HepG2 (cell line): ENCODE results near the gene RBPJ. TPM values are rescaled to one million over a fixed set of nuclear protein-coding genes. Genes with fewer than 3 reads are reported as not detected.

Experiments
- ATAC-seq: fragments of 200-7000 bp; cut with Tn5 transposase; 3 replicates; pipeline ENCODE4 v1.9.1; 2020; ENCODE audit warnings: mild to moderate bottlenecking, moderate library complexity
- BruUV-seq: library from RNA; stranded (reverse); fragments of 400-500 nt; replicated peaks from 2 replicates; lab custom pipeline; 2021; lab: Mats Ljungman, UMichigan
- CTCF ChIA-PET: fragments of 300-600 bp; formaldehyde crosslinking; extraction: SDS; loops from one replicate; lab custom pipeline; 2021; ENCODE audit warnings: low total read pairs, inconsistent platforms, low intra/inter-chr PET ratio; lab: Yijun Ruan, JAX
- POLR2A ChIA-PET: fragments of 350-600 bp; sonication (Branson Sonifier 250); formaldehyde crosslinking; loops from one replicate; lab custom pipeline; 2020; ENCODE audit warnings: antibody characterized with exemption, inconsistent platforms; lab: Yijun Ruan, JAX
- DNase-seq: peaks from one replicate; pipeline ENCODE4 v3.0.0-alpha.2; 2015; ENCODE audit warnings: low spot score
- FAIRE-seq: peaks from 3 replicates; lab custom pipeline; 2011; peaks lifted over from hg19 to GRCh38; lab: Jason Lieb, UNC
- H2AFZ ChIP-seq: one replicate; pipeline ENCODE4 v1.6.1; 2011; ENCODE audit warnings: low read length, inconsistent platforms
- H3K27ac ChIP-seq: fragments of 300-600 bp; 3 replicates; pipeline ENCODE4 v1.8.0; 2011; ENCODE audit warnings: mixed run types, mild to moderate bottlenecking, mixed read lengths, low read length, inconsistent platforms; ENCODE audit not compliant: insufficient read depth; ENCODE audit errors: extremely low read length
- H3K27me3 ChIP-seq, 2 experiments: fragments of 200-600 bp in 1 of 2; 2 replicates in 1 of 2; 3 replicates in 1 of 2; pipeline versions ENCODE4 v1.6.0 to v1.8.0; 2011; ENCODE audit warnings: low read length in 2 of 2, mild to moderate bottlenecking in 2 of 2, moderate library complexity in 2 of 2, inconsistent platforms in 1 of 2; ENCODE audit not compliant: insufficient read depth in 2 of 2, control insufficient read depth in 1 of 2
- H3K36me3 ChIP-seq, 2 experiments: fragments of 200-600 bp in 1 of 2; replicated peaks in 1 of 2; 2 replicates in 1 of 2; 3 replicates in 1 of 2; pipeline versions ENCODE4 v1.5.1 to v1.8.0; 2011; ENCODE audit warnings: low read length in 2 of 2, inconsistent platforms in 1 of 2; ENCODE audit not compliant: insufficient read depth in 2 of 2, control insufficient read depth in 1 of 2
- H3K4me1 ChIP-seq: 2 replicates; pipeline ENCODE4 v1.5.1; 2012; ENCODE audit warnings: low read length, inconsistent platforms; ENCODE audit not compliant: insufficient read depth
- H3K4me2 ChIP-seq: 2 replicates; pipeline ENCODE4 v1.6.0; 2011; ENCODE audit warnings: low read depth, low read length, inconsistent platforms
- H3K4me3 ChIP-seq, 3 experiments: fragments of 200-600 bp in 1 of 3; sonication (generic), shearing (Covaris generic) in 1 of 3; replicated peaks in 1 of 3; 2 replicates each; pipeline ENCODE4 v1.5.1; 2011 to 2016; ENCODE audit warnings: low read length in 3 of 3, inconsistent platforms in 2 of 3, low read depth in 2 of 3, mild to moderate bottlenecking in 2 of 3, control low read depth in 1 of 3, mixed read lengths in 1 of 3; ENCODE audit not compliant: insufficient read depth in 1 of 3
- H3K79me2 ChIP-seq: one replicate; pipeline ENCODE4 v1.6.1; 2011; ENCODE audit warnings: low read length, inconsistent platforms; ENCODE audit not compliant: insufficient read depth
- H3K9ac ChIP-seq: 2 replicates; pipeline ENCODE4 v1.6.0; 2011; ENCODE audit warnings: mild to moderate bottlenecking, low read depth, low read length, inconsistent platforms; ENCODE audit not compliant: insufficient read depth
- H3K9me3 ChIP-seq: 2 replicates; pipeline ENCODE4 v1.5.1; 2012; ENCODE audit warnings: mild to moderate bottlenecking, low read length
- H4K20me1 ChIP-seq: 2 replicates; pipeline ENCODE4 v1.6.0; 2011; ENCODE audit warnings: inconsistent platforms, mild to moderate bottlenecking, low read length, moderate library complexity; ENCODE audit not compliant: insufficient read depth
- GABPB1 ChIP-seq: IDR thresholded peaks from 2 replicates; pipeline ENCODE4 v1.6.1; 2016; ENCODE audit warnings: mild to moderate bottlenecking, missing genetic modification reagents, moderate library complexity, missing compliant biosample characterization
- KAT2B ChIP-seq: fragments of 150-350 bp; IDR thresholded peaks from 2 replicates; pipeline ENCODE4 v1.6.1; 2014; ENCODE audit warnings: low read depth, low read length, borderline replicate concordance
- NFRKB ChIP-seq: fragments of 450-650 bp; IDR thresholded peaks from 2 replicates; pipeline ENCODE4 v1.6.1; 2017
- RFX3 ChIP-seq: IDR thresholded peaks from 2 replicates; pipeline ENCODE4 v1.6.1; 2016; ENCODE audit warnings: missing biosample characterization, missing genetic modification reagents
- SNAI1 ChIP-seq: sonication (generic); formaldehyde crosslinking; IDR thresholded peaks from 2 replicates; pipeline ENCODE4 v1.5.0; 2020; ENCODE audit warnings: mild to moderate bottlenecking, missing genetic modification reagents, borderline replicate concordance
- SP5 ChIP-seq: IDR thresholded peaks from 2 replicates; pipeline ENCODE4 v1.6.1; 2016; ENCODE audit warnings: low read depth, borderline replicate concordance
- TBX3 ChIP-seq: fragments of 450-650 bp; IDR thresholded peaks from 2 replicates; pipeline ENCODE4 v1.6.1; 2017; ENCODE audit warnings: antibody characterized with exemption, mild to moderate bottlenecking, inconsistent platforms, borderline replicate concordance
- TGIF2 ChIP-seq: IDR thresholded peaks from 2 replicates; pipeline ENCODE4 v1.6.1; 2016; ENCODE audit warnings: control low read depth, missing compliant biosample characterization
- YY1 ChIP-seq: IDR thresholded peaks from 2 replicates; pipeline ENCODE4 v1.6.1; 2011; ENCODE audit warnings: low read length, low read depth, moderate library complexity, mild to moderate bottlenecking; ENCODE audit not compliant: insufficient read depth, insufficient replicate concordance
- ZBTB21 ChIP-seq: sonication (generic); formaldehyde crosslinking; IDR thresholded peaks from 2 replicates; pipeline ENCODE4 v1.4.0; 2020; ENCODE audit warnings: missing genetic modification reagents
- ZFYVE20 ChIP-seq: sonication (generic); formaldehyde crosslinking; IDR thresholded peaks from 2 replicates; pipeline ENCODE4 v1.8.0; 2023; ENCODE audit warnings: low read depth, mild to moderate bottlenecking, moderate library complexity, missing genetic modification reagents, borderline replicate concordance
- ZNF652 ChIP-seq: IDR thresholded peaks from 2 replicates; pipeline ENCODE4 v1.6.1; 2016; ENCODE audit warnings: low read depth, borderline replicate concordance
- WGBS: methylation state at CpG from one replicate; pipeline ENCODE4 v1.1.6; 2017; ENCODE audit warnings: low lambda C conversion rate; 5-methylcytosine and 5-hydroxymethylcytosine counted together
- in situ Hi-C: cut with HindIII; loops from 2 replicates; pipeline ENCODE4 v1.10.0; 2017; ENCODE audit warnings: low pct_unique_long_range_greater_than_20kb; ENCODE audit not compliant: extremely low pct_ligation_motif_present
- intact Hi-C: fragments of 100-400 bp; cut with micrococcal nuclease; formaldehyde crosslinking; loops from one replicate; pipeline ENCODE4 v1.10.0; 2022; ENCODE audit not compliant: unreplicated experiment
- polyA plus RNA-seq, 8 experiments: library from polyadenylated mRNA; depleted of rRNA in 3 of 8; stranded (reverse) in 7 of 8; unstranded in 1 of 8; fragments of >200 nt; fragmentation: Illumina TruSeq in 4 of 8; extraction: Trizol in 4 of 8; gene quantifications; 2 replicates each; pipeline versions ENCODE4 v1.2.1 to v1.2.3, GENCODE V29; 2011 to 2016; ENCODE audit warnings: low read depth in 4 of 8, missing spikeins in 1 of 8, mixed read lengths in 1 of 8; ENCODE audit not compliant: insufficient read depth in 1 of 8
- total RNA-seq, 5 experiments: library from RNA; depleted of rRNA; stranded (reverse); fragments of >200 nt; fragmentation: Illumina TruSeq; extraction: Trizol; gene quantifications; 2 replicates each; pipeline ENCODE4 v1.2.3, GENCODE V29; 2016; ENCODE audit warnings: low read depth in 1 of 5
- TF ChIP-seq, protein P1 (sequence below): IDR thresholded peaks from 2 replicates; pipeline ENCODE4 v1.6.1; 2018; ENCODE audit warnings: missing genetic modification reagents, mild to moderate bottlenecking, missing compliant biosample characterization
- TF ChIP-seq, protein P2 (sequence below): sonication (generic); formaldehyde crosslinking; IDR thresholded peaks from 2 replicates; pipeline ENCODE4 v1.5.0; 2020; ENCODE audit warnings: missing genetic modification reagents, mild to moderate bottlenecking, borderline replicate concordance
- TF ChIP-seq, protein P3 (sequence below), 2 experiments: fragments of 450-650 bp in 1 of 2; sonication (generic) in 1 of 2; formaldehyde crosslinking; IDR thresholded peaks; 2 replicates each; pipeline versions ENCODE4 v1.5.0 to v1.8.0; 2020 to 2022; ENCODE audit warnings: mild to moderate bottlenecking in 1 of 2, missing genetic modification reagents in 1 of 2
- TF ChIP-seq, protein P4 (sequence below): sonication (generic); formaldehyde crosslinking; IDR thresholded peaks from 2 replicates; pipeline ENCODE4 v1.4.0; 2020; ENCODE audit warnings: missing genetic modification reagents
- TF ChIP-seq, protein P5 (sequence below): sonication (generic); formaldehyde crosslinking; IDR thresholded peaks from 2 replicates; pipeline ENCODE4 v1.8.0; 2022; ENCODE audit warnings: mild to moderate bottlenecking, missing genetic modification reagents
- TF ChIP-seq, protein P6 (sequence below): sonication (generic); formaldehyde crosslinking; IDR thresholded peaks from 2 replicates; pipeline ENCODE4 v1.4.0; 2020; ENCODE audit warnings: mild to moderate bottlenecking, low read depth, missing genetic modification reagents

Gene RBPJ
- total and polyA plus RNA-seq, 2 of the 13 experiments (the other 11 are each of a cell fraction or from before 2014, with no cell fraction given) = 25.9 to 33.2 TPM

DNA sequence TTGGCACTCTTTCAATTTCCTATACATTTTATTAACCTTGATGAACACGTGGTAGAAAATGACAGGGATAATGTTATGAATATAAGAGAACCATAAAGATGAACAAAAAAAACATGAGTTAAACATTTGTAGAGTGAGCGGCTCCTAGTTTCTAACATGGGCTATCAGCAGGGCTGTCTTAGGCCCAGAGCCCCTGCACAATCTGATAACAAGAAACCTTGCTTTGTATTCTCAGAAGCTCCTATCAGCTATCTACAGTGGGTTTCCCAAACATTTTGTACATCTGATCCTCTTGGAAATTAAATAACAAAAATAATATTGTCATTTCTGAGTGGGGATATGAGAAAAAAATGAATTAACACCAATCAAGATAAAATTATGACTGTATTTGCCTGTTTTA is 10.6 kb upstream of the RBPJ start:
- Histone ChIP-seq H3K4me2 (no peak overlapping the region), H4K20me1 (no peaks in the 10 kb centered on the region), H3K27ac (no peak overlapping the region), H3K79me2 (no peaks in the 10 kb centered on the region), H3K4me1 (no peaks in the 10 kb centered on the region), H2AFZ (no peak overlapping the region), H3K36me3 (no peaks in the 10 kb centered on the region), H3K4me3 (no peak overlapping the region), H3K27me3 (no peaks in the 10 kb centered on the region), H3K9me3 (no peaks in the 10 kb centered on the region; the same call in 1 of the 2 replicates), H3K9ac (no peak overlapping the region)
- ChIA-PET CTCF (no interaction called here), POLR2A (no interaction called here)
- no peak for FAIRE-seq
- BruUV-seq = no TSS peak
- DNase-seq = no peak
- WGBS = 48% methylated on average over 2 of the region's 2 CpGs
- no peak for ATAC-seq
- in situ Hi-C loops = no loop called here
- intact Hi-C loops = no loop called here
- TF ChIP-seq KAT2B (no peak), ZNF652 (CRISPR knock-in tag) (no peak), TBX3 (no peak), ZBTB21 (no peak), RFX3 (no peak), GABPB1 (CRISPR knock-in tag) (no peak), SP5 (no peak), TGIF2 (CRISPR knock-in tag) (no peak), SNAI1 (no peak), NFRKB (no peak), ZFYVE20 (CRISPR knock-in tag) (no peak), YY1 (no peak)
- TF ChIP-seq, protein P1, sequence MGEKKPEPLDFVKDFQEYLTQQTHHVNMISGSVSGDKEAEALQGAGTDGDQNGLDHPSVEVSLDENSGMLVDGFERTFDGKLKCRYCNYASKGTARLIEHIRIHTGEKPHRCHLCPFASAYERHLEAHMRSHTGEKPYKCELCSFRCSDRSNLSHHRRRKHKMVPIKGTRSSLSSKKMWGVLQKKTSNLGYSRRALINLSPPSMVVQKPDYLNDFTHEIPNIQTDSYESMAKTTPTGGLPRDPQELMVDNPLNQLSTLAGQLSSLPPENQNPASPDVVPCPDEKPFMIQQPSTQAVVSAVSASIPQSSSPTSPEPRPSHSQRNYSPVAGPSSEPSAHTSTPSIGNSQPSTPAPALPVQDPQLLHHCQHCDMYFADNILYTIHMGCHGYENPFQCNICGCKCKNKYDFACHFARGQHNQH (CRISPR knock-in tag) = no peak
- TF ChIP-seq, protein P2, sequence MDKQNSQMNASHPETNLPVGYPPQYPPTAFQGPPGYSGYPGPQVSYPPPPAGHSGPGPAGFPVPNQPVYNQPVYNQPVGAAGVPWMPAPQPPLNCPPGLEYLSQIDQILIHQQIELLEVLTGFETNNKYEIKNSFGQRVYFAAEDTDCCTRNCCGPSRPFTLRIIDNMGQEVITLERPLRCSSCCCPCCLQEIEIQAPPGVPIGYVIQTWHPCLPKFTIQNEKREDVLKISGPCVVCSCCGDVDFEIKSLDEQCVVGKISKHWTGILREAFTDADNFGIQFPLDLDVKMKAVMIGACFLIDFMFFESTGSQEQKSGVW (CRISPR knock-in tag) = no peak
- TF ChIP-seq, protein P3, sequence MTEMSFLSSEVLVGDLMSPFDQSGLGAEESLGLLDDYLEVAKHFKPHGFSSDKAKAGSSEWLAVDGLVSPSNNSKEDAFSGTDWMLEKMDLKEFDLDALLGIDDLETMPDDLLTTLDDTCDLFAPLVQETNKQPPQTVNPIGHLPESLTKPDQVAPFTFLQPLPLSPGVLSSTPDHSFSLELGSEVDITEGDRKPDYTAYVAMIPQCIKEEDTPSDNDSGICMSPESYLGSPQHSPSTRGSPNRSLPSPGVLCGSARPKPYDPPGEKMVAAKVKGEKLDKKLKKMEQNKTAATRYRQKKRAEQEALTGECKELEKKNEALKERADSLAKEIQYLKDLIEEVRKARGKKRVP (CRISPR knock-in tag; IDR thresholded peaks at IDR 0.05) = no peak
- TF ChIP-seq, protein P4, sequence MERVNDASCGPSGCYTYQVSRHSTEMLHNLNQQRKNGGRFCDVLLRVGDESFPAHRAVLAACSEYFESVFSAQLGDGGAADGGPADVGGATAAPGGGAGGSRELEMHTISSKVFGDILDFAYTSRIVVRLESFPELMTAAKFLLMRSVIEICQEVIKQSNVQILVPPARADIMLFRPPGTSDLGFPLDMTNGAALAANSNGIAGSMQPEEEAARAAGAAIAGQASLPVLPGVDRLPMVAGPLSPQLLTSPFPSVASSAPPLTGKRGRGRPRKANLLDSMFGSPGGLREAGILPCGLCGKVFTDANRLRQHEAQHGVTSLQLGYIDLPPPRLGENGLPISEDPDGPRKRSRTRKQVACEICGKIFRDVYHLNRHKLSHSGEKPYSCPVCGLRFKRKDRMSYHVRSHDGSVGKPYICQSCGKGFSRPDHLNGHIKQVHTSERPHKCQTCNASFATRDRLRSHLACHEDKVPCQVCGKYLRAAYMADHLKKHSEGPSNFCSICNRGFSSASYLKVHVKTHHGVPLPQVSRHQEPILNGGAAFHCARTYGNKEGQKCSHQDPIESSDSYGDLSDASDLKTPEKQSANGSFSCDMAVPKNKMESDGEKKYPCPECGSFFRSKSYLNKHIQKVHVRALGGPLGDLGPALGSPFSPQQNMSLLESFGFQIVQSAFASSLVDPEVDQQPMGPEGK (CRISPR knock-in tag) = no peak
- TF ChIP-seq, protein P5, sequence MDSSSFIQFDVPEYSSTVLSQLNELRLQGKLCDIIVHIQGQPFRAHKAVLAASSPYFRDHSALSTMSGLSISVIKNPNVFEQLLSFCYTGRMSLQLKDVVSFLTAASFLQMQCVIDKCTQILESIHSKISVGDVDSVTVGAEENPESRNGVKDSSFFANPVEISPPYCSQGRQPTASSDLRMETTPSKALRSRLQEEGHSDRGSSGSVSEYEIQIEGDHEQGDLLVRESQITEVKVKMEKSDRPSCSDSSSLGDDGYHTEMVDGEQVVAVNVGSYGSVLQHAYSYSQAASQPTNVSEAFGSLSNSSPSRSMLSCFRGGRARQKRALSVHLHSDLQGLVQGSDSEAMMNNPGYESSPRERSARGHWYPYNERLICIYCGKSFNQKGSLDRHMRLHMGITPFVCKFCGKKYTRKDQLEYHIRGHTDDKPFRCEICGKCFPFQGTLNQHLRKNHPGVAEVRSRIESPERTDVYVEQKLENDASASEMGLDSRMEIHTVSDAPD (CRISPR knock-in tag) = no peak
- TF ChIP-seq, protein P6, sequence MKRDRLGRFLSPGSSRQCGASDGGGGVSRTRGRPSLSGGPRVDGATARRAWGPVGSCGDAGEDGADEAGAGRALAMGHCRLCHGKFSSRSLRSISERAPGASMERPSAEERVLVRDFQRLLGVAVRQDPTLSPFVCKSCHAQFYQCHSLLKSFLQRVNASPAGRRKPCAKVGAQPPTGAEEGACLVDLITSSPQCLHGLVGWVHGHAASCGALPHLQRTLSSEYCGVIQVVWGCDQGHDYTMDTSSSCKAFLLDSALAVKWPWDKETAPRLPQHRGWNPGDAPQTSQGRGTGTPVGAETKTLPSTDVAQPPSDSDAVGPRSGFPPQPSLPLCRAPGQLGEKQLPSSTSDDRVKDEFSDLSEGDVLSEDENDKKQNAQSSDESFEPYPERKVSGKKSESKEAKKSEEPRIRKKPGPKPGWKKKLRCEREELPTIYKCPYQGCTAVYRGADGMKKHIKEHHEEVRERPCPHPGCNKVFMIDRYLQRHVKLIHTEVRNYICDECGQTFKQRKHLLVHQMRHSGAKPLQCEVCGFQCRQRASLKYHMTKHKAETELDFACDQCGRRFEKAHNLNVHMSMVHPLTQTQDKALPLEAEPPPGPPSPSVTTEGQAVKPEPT (CRISPR knock-in tag) = no peak
